Gastroesophageal sphincter (tissue), 3 donors: ENCODE data around the gene NECTIN3.

Experiments
- CTCF ChIP-seq, 4 experiments: fragments of 200-600 bp in 2 of 4; fragments of 450-650 bp in 2 of 4; sonication (generic) in 1 of 4; IDR thresholded peaks; one replicate each; pipeline ENCODE4 v1.5.1; 2017 to 2019; ENCODE audit warnings: antibody characterized with exemption in 4 of 4, mild to moderate bottlenecking in 2 of 4, moderate library complexity in 2 of 4
- POLR2A ChIP-seq, 2 donors: fragments of 450-650 bp; IDR thresholded peaks; one replicate each; pipeline ENCODE4 v1.6.1; 2017; ENCODE audit warnings: antibody characterized with exemption in 2 of 2, mild to moderate bottlenecking in 2 of 2, moderate library complexity in 1 of 2

GRCh38 chr3:111218615-111219014, 147.0 kb downstream of the NECTIN3 start:
- TF ChIP-seq CTCF (IDR thresholded peaks at IDR 0.05) (no peak), POLR2A (IDR thresholded peaks at IDR 0.05) (no peak)
